Measurements from ENCODE around the gene DLX3. TPM values are rescaled to one million over a fixed set of nuclear protein-coding genes. Genes with fewer than 3 reads are reported as not detected.
A peak's percentile ranks its signal among the peaks of the same experiment; 100 is the strongest.

DLX3 gene
- total and polyA plus RNA-seq, 2 of the 8 experiments (the other 6 are each of a cell fraction or from before 2014, with no cell fraction given), result 0.15 to 0.20 TPM

DNA sequence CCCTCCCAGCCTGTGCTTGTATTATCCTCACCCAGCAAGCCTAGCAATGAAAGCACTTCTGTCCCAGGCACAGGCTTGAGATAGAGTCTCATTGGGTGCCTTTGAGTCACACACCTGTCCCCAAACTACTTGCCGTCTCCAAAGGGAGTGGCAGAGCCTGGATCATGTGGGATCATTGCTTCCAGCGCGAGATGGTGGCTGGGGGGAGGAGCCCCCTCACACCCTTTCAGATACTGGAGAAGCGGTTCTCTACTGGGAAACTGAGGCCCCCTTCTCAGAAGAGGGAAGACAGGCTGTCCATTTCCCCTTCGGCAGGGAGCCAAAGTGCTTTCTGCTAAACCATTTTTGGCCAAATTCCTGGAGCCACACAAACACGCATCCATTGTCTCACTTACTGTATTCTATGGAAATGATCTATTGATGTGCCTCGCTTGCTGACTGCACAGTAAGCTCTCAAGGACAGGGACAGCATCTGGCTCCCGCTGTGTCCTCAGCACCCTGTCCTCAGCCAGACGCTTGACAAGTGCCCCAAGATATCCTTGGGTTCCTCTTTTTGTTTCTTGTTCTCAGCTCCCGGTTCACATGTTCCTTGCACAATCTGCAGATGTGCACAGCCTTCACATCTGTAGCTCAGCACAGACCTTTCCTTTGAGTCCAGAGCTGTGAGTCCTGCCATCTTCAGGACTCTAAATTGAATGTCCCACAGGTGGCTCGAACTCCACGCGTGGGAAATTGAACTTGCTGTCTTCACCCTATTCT, 26.0 kb upstream of the DLX3 start:
- Histone ChIP-seq H4K5ac (ENCODE audit: insufficient read length, low read depth, low read length) (no peak overlapping the region), H3K27ac (ENCODE audit: low read depth, low read length) (no peak overlapping the region), H3K56ac (replicated peaks; ENCODE audit: insufficient read length, low read depth, low read length) (no peak overlapping the region), H2BK15ac (ENCODE audit: low read length) (no peak overlapping the region), H3K23ac (ENCODE audit: insufficient read length) (no peak overlapping the region), H3K79me2 (ENCODE audit: control insufficient read depth in 1 of 2, insufficient read depth in 2 of 2, low read length in 2 of 2) (no peaks in the 10 kb centered on the region), H2AK5ac (ENCODE audit: low read depth, low read length) (no peak overlapping the region), H4K91ac (replicated peaks; ENCODE audit: insufficient read length, low read length) (no peak overlapping the region), H2AFZ (ENCODE audit: low read length) (no peak overlapping the region), H3K4me1 (replicated peaks in 1 of 4; ENCODE audit: control insufficient read depth in 3 of 4, insufficient read depth in 4 of 4, low read length in 3 of 4) (no peaks in the 10 kb centered on the region), H3K4me2 (ENCODE audit: insufficient read depth in 1 of 2, low read depth in 2 of 2, low read length in 2 of 2) (no peak overlapping the region; a peak in 1 of 4 replicates), H3K36me3 (ENCODE audit: control insufficient read depth in 2 of 4, insufficient read depth in 4 of 4, low read length in 3 of 4) (no peaks in the 10 kb centered on the region), H3K27me3 (replicated peaks in 1 of 4; ENCODE audit: control insufficient read depth in 3 of 4, extremely low read depth in 1 of 4, insufficient read depth in 3 of 4, low read length in 3 of 4) (no peaks in the 10 kb centered on the region), H3K79me1 (ENCODE audit: low read depth, low read length) (no peaks in the 10 kb centered on the region), H3K14ac (ENCODE audit: insufficient read length) (no peak overlapping the region), H2BK5ac (ENCODE audit: low read depth, low read length) (no peak overlapping the region; the same call in 1 of the 2 replicates), H2BK12ac (ENCODE audit: low read depth, low read length) (no peak overlapping the region), H3K18ac (ENCODE audit: extremely low read depth, low read length) (no peak overlapping the region), H2BK20ac (ENCODE audit: low read length) (no peak overlapping the region), H4K8ac (ENCODE audit: extremely low read depth, insufficient read depth, low read length) (peak overlapping the region; percentile 43; the same call in 1 of the 2 replicates), H3K4me3 (ENCODE audit: extremely low read depth in 1 of 4, insufficient read depth in 2 of 4, low read depth in 3 of 4, low read length in 4 of 4) (no peak overlapping the region), H4K20me1 (replicated peaks in 1 of 2; ENCODE audit: control insufficient read depth in 1 of 2, insufficient read depth in 2 of 2, low read length in 2 of 2) (peaks cover 0 to 2% of the 10 kb centered on the region in 2 experiments), H3K9ac (replicated peaks in 1 of 4; ENCODE audit: extremely low read depth in 1 of 4, low read depth in 3 of 4, low read length in 3 of 4) (no peak overlapping the region), H3K23me2 (ENCODE audit: low read depth, low read length) (no peaks in the 10 kb centered on the region), H2BK120ac (replicated peaks; ENCODE audit: low read depth, low read length) (no peak overlapping the region), H3K9me3 (ENCODE audit: insufficient read depth in 2 of 2, low read depth in 1 of 2, low read length in 1 of 2) (peaks cover 5 to 18% of the 10 kb centered on the region in 2 experiments; a peak in 3 of 4 replicates), H3K4ac (replicated peaks; ENCODE audit: insufficient read length, low read depth, low read length) (no peak overlapping the region)
- no peak for FAIRE-seq
- POLR2A ChIA-PET (ENCODE audit: partially characterized antibody), result interaction anchor here (0.5 to 0.9 kb wide), 3 partner anchors 35 to 155 kb away, joined by 3 to 4 read pairs (median 3); partner anchors contain the start of gene ITGA3
- TF ChIP-seq SIX5 (IDR thresholded peaks at IDR 0.05; ENCODE audit: low read depth, low read length), result no peak
- no peak for TF ChIP-seq POLR2AphosphoS5 (IDR thresholded peaks at IDR 0.05; ENCODE audit: low read depth, low read length)
- no peak for DNase-seq (ENCODE audit: low read depth in 1 of 2, low spot score in 2 of 2)
- CTCF ChIA-PET (ENCODE audit: partially characterized antibody), result interaction anchor here (0.9 to 3.9 kb wide), 8 partner anchors 11 to 169 kb away, joined by 3 to 21 read pairs (median 6); partner anchors contain the start of genes ITGA3 and PDK2
- 74% methylated on average over 13 of the region's 13 CpGs; no CpG with 5 or more reads in 1 of the 2 experiments for WGBS, 2 experiments (ENCODE audit: extremely low coverage in 1 of 2, insufficient coverage in 1 of 2, insufficient read length in 1 of 2, insufficient replicate concordance in 2 of 2, low coverage in 1 of 2, low lambda C conversion rate in 2 of 2, missing lambda C conversion rate in 1 of 2)
